ENCODE measurements around the gene ACTL6A.
A peak's percentile ranks its signal among the peaks of the same experiment; 100 is the strongest.
"Not testable (repeated sequence)": the region's sequence is repeated elsewhere in the genome, so short reads cannot be mapped to it uniquely, and the experiment has no call there.

ACTL6A gene

DNA sequence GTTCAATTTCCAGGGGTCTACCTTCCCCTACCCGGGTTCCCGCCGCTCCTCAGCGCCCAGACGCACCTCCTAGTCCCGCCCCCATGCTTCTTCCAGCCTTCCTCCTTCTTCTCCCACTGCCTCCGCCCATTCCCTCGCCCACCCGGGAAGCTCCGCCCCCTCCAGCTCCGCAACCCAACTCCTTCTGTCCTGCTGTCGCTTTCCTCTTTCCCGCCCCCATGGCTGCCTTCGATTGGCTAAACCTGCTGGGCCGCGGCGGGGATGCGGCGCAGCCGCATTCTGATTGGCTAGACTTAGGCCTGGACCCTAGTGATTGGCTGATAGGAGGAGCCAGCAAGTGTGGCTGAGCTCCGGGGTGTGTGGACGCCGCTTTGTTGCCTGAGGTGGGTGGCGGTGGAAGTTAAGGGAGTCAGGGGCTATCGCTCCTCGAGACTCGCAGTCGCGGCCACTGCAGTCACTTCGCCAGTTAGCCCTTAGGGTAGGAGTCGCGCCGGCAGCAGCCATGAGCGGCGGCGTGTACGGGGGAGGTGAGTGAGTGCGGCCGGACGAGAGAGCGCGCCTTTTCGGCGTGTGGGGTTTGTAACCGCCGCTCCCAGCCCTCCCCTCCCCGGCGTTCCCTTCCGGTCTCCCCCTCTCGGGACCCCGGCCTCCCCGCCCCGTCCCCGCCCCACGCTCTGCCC lies at the start of gene ACTL6A:
Gene ACTL6A, plus strand, starts transcription at position 336 of the 680 bp plus-strand sequence. Its CDS starts 167 bp downstream, at position 503.
- DNase-seq = peak; percentile 98 to 99

DNA sequence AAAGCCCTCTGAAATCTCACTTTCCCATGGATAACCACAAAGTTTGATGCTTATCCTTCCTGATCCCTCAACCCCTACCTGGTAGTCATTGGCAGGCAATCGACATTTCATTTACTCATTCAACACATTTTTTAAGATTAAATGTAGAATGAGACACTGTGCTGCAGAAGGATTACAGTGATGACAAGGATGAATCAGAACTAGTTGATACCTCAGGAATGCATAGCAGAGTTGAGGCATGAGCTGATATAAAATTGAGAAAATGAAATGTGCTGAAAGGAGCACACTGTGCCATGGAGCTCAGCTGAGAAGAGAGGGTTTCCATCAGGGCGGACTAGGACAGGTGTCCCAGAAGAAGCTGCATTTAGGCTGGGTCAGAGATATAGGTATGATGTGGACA lies 48.9 kb upstream of the ACTL6A start:
- no peak for DNase-seq

DNA sequence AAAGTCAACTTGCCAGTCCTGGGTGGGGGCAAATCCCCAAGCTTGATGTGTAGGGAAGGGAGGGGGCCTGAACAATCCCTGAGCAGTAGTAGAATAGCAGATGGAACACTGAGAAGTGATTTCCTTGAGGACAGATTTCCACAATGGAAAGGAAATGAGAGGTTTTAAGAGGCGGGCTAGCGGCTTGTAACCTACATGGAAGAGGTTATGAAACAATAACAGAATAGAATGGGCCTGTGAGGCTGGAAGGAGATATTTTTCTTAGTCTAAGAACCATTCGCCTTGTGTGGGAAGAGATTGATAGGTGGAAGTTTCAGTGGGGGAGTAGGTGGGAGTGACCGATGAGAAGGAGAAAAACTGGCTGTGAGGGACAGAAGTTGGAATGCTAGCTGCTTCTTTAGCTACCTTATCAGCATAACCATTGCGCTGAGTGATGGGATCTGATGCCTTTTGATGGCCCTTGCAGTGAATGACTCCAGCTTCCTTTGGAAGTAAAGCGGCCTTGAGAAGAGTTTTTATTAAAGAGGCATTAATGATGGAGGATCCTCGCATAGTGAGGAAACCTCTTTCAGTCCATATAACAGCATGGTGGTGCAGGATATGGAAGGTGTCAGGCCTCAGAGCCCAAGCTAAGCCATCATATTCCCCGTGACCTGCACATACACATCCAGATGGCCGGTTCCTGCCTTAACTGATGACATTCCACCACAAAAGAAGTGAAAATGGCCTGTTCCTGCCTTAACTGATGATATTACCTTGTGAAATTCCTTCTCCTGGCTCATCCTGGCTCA lies 46.1 kb upstream of the ACTL6A start:
- DNase-seq = not testable (repeated sequence)

DNA sequence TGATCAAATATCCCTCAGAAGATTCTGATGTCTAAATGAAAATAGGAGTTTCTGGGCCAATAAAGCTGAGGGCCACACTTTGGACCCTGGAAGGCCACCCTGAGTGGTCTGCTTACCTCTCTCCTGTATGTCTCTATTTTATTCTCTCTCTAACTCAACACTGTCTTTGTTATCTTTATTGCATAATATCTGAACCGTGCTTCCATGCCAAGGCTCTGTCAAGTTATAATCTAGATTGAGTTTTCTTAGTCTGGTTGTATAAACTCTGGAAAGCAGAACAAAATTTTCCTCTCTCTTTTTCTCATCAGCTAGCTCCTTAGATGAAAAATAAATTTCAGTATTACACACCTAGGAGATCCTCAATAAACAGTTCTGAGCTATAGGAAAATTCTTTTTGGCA lies 36.2 kb upstream of the ACTL6A start:
- no peak for DNase-seq

DNA sequence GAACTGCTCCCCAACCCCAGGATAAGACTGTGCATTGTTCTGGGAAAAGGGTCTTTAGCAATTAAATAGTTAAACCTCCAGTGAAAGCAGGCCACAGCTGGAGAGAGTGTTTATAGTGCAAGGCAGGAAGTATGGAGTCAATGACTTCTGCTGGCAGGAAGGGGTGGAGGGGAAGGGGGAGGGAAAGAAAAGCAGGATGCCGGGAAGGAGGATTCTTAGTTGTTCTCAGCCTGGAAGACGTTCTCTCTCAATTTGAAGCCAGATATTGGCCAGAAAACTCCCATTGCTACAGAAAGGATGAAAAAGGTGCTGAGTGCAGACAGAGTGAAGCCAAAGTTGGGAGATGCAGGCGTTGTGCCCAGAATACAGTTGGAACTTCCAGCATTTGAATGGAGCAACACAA lies 35.7 kb upstream of the ACTL6A start:
- DNase-seq = peak in 1 of 2 experiments; percentile 63

DNA sequence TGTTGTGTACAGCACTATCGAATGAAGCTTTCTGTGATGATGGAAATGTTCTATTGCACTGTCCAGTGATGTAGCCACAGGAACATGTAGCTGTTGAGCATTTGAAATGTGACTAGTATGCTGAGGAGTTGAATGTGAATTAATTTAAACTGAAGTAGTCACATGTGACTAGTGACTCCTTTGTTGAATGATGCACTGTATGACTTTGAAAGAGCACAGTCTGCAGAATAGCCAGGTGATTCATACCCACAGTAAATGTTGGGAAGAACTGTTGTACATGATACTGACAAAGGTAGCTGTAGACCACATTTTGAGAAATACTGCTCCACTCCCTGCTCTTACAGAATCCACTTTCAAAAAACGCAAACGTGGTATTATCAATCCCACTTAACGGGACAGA lies 34.0 kb upstream of the ACTL6A start:
- DNase-seq = no peak

DNA sequence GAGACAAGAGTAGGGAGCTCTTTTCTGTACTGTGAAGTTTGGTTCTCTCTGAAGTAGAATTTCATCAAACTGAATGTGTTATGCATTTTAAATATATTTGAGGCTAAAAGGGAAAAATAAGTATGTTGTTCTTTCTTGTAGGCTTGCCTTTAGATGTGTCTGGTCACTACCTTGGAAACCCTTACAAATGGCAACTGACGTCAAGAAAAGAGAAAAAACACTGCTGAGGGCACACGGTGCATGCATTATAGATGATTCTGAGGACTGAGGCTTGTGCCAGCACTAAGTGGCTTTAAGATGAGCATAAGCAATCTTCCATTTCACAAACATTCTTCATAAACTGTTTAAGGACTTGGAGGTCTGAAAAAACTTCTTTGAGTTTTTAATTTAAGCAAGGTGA lies 31.1 kb upstream of the ACTL6A start:
- DNase-seq = no peak

DNA sequence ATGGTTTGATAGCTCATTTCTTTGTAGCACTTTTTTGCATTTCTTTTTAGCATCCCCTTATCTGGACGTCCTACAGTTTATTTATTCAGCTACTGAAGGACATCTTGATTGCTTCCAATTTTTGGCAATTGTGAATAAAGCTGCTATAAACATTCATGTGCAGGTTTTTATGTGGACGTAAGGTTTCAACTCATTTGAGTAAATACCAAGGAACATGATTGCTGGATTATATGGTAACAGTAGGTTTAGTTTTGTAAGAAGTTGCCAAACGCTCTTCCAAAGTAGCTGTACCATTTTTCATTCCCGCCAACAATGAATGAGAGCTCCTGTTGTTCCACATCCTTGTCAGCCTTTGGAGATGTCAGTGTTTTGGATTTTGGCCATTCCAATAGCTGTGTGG lies 29.5 kb upstream of the ACTL6A start:
- DNase-seq = no peak

DNA sequence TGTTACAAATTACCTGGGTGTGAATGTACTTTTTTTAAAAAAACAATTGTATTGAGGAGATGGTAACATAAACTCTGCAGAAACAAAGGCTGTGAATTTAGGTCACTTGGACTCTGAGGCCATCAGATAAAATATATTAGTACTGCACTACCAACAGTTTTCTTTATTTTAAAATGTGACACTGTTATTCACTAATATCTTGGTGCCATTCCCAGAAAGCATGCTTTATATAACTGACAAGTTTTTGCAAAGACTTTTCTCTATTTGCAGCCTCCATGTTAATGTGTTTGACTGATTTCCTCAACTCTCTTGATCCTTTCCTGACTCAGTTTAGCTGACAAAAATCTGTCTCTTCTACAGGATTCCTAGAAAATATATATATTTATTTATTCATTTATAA lies 26.5 kb upstream of the ACTL6A start:
- no peak for DNase-seq

DNA sequence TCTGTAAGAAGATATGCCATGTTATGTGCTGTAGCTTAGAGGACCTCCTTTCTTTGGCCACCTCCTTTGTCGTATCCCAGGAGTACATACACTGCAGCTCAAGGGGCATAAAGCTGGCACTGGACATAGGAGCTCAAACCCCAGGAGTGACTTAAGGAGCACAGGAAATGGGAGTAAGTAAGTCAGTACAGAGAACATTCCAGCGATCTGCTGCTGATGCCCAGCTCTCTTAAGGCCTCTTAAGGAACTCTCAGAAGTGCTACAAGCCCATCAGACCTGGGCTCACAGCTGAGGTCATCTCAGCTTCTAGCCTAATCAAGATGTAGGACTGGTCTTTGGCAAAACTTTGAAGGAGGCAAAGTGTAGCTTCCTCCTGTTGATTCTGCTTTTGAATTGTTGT lies 21.6 kb upstream of the ACTL6A start:
- no peak for DNase-seq

DNA sequence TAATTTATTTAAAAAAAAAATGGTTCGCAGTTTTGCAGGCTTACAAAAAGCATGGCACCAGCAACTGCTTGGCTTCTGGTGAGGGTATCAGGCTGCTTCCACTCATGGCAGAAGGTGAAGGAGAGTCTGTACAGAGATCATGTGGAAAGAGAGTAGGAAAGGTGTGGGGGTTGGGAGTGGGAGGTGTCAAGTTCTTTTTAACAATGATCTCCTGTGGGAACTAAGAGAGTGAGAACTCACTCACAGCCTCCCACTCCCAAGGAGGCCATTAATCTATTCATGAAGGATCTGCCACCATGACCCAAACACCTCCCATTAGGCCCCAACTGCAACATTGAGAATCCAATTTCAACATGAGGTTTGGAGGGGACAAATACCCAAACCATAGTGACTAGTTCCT lies 21.1 kb upstream of the ACTL6A start:
- DNase-seq = no peak

DNA sequence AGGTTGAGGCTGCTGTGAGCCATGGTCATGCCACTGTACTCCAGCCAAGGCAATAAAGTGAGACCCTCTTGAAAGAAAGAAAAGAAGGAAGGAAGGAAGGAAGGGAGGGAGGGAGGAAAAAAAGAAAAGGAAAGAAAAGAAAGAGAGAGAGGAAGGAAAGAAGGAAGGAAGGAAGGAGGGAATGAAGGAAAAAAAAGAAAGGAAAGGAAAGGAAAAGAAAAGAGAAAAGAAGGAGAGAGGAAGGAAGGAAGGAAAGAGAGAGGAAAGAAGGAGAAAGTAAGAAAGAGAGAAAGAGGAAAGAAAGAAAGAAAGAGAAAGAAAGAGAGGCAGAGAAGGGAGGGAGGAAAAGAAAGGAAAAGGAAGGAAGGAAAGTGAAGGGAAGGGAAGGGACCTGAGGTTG lies 20.4 kb upstream of the ACTL6A start:
- DNase-seq = no peak

DNA sequence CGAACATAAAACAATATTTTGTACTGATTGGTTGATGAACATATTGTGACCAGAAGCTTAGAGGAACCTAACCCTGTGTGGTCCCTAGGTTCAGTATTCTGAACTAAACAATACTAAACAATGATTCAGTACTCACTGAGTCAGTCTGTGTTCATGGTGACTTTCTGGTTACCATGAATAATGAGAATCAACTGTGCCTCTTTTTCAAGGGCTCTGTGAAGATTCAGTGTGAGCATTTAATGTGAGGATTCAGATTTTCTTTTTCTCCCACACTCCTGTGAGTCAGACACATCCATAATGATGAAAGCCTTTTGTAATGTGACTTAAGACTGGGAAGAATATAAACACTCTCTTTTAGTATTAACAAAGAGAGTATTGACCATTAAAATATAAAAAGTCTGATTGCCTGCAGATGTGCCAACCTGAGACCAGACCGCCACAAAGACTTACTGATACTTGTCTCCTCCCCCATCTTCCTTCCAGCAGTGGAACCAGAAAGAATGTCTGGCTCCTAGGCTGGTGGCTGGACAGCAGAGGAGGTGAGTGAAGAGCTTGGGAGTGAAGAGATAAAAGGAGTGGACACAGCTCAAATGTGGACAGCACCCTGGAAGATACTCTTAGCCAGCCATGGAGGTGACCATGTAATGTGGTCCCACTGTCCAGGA lies 17.6 kb upstream of the ACTL6A start:
- no peak for DNase-seq

DNA sequence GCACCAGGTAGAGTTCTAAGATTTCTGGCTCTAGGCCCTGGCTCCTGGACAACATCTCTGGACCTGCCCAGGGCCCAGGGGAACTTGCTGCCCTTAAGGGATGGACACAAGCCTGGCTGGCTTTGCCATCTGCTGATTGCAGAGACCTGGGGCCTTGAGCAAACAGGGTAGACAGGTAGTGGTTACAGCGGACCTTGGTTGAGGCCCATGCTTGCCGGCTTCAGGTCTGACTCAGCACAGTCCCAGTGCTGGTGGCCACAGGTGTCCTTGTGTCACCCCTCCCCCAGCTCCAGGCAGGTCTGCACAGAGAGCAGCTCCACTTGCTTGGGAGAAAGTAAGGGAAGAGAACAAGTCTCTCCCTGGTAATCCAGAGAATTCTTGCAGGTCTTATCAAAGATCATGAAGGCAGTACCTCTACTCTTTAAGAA lies 15.9 kb upstream of the ACTL6A start:
- DNase-seq = no peak

DNA sequence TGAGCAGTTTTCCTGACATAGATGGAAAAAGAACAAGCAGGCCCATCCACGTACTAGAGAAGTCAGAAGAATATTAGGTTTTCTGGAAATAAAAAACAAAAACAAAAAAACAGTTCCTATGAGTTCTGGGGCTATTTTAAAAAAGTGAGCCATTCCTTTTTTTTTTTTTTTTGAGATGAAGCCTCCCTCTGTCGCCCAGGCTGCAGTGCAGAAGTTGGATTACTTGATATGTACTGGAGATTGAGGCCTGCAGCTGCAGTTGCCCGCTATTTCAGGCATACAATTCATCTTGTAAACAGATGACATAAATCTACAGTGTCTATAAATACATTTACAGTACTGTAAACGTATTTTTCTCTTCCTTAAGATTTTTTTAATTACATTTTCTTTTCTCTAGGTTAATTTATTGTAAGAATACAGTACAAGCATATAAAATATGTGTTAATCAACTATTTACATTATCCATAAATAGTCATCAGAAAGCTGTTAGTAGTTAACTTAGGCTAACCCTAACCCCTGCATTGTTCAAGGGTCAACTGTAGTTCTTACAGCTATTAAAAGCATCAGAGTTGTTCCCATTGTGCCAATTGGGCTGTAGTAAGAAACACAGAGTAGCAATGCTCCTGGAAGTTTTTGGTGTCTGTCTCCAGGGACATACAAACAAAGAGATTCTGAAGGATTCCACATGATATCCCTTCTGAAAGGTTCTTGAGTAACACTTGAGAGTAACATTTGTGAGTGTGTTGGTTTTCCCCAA lies 11.2 kb upstream of the ACTL6A start:
- no peak for DNase-seq

DNA sequence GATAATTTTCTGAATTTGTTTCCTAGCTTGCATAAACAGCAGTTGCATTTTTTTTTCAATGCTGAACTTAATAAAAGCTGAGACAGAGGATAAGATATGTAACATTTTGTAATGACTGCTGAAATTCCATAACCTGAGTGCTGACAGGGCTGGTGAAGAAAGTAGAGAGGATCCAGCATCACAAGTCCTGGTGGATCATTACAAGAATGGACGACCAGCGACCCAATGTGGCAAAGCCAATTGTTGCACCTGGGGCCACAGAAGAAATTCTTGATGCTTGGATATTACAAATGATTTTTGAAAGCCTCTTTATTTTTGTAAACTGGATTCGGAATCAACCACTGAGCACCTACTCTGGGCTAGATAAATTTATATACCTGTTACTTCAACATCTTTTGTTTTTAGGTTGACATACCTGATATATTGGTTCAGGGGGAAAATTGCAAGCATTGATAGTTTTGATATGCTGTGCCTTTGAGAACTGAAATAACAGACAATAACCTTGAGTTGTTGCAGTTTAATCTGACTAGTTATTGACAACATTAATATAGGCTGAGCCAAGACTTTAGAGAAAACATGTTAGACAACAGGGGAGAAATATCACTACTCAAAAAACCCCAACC lies 3.9 kb upstream of the ACTL6A start:
- peak; percentile 12 to 57 for DNase-seq

DNA sequence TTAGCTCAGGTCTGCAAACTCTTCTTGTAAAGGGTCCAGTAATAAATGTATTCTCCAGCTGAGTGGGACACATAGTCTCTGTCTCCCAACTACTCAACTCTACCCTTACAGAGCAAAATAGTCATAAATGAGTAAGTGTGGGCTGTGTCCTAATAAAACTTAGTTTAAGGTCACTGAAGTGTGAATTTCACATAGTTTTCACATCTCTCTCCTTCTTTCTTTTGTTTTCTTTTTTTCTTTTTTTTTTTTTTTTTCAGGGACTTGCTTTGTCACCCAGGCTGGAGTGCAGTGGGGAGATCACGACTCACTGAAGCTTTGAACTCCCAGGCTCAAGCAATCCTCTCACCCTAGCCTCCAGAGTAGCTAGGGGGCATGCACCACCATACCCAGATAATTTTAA lies 1.9 kb upstream of the ACTL6A start:
- no peak for DNase-seq

DNA sequence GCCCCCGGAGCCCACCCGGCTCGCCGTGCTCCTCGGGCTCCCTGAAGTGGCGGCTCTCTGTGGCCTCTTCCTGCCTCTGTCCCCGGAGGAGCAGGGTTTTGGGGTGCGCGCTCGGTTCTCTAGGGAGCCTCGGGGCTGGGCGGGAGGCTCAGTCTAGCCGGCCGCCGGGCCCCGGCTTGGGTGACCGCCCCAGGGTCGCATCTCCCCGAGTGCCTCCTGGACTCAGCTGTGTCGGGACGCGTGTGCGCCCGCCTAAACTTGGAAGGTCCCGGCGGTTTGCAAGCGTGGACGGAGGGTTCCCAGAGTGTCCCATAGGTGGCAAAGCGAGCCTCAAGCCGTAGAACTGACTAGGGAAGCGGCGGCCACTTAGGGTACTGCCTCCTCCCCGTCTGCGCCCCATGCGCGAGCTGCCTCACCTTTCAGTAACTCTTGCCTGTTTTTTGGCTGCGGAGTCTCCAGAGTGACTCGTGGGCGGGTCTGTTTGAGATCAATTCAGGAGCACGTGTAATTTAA lies 601 bp downstream of the ACTL6A start:
- DNase-seq = peak; percentile 56 to 71

DNA sequence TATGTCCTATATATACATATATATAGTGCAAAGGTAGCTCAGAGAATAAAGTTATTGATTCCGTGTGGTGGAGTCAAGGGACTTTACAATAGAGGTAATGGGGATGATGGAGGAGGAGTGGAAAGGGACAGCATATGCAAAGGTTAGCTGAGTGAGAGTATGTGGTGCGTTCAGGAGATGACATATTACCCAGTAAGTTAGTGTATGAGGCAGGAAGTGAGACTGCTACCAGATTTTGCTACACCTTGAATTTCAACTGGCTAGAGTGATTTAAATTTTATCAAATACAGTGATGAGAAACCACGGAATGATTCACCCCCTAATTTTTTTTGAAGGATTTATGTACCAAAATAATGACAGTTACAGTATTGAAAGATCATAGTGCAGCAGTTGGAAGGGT lies 2.8 kb downstream of the ACTL6A start:
- DNase-seq = no peak

DNA sequence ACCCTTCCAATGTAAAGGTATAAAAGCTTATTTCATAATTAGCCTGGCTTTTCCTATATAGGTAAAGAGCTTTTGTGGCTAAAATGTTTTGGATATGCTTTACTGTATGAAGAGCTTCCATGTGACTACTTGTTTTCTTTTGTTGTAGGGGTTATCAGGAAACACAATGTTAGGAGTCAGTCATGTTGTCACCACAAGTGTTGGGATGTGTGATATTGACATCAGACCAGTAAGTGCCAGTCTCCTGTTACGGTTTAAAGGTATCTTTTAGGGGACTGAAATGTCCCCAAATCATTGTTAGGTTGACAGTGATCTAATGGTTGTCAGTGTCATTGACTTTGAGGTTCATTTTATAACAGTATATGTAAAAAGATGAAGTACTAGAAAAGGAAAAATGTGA lies 18.3 kb downstream of the ACTL6A start:
- no peak for DNase-seq

DNA sequence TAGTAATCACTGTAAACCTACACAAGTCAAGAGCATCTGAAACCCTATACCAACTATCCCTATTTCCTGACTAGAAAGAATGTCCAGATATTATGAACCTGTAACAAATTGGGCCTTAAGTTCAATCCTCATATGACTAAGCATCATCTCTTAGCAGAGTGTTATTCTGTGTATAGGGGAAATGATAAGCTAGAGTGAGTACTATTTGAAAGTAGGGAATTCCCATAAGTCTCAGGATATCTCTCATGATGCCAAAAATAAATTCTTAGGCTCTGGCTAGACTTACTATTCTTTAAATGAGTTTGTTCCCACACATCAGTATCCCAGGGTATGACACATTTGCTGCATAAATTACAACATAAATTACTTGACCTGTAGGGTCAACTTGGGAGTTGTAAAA lies 26.4 kb downstream of the ACTL6A start:
- no peak for DNase-seq

DNA sequence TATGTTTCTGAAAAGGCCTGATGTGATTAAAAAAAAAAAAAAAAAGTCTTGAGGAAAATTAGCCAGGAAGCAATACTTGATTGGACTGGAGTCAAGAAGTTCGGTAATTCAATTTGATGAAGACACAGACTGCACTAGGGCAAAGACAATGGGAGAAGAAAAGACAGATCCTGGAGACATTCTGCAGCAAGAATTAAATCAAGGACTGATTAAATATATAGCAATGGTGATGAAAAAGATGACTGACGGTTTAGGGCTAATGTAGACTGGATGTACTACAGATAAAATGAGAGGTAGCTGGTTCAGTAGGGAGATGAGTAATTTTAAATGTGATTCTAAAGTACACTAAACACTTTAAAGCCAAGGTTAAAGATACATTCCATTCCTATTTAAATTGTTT lies 27.9 kb downstream of the ACTL6A start:
- DNase-seq = no peak

DNA sequence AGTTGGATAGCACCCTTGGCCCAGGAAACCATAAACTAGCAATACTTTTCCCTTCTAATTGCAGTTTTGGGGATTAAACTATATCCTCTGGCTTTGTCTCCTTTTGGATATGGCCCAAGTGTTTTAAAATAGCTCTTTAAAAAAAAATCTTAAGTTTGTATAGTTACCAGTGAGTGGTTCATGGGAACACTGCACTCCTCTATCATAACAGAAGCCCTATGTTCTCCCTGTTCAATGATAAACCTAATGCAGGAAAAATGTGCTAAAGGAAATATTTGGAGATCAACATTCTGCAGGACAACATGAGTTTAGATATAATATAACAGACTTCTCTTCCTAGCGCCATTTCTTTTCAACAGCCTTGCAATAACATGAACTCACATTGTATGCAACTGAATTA lies 28.6 kb downstream of the ACTL6A start:
- no peak for DNase-seq
